Measurements from ENCODE around the gene RNMT. TPM values are rescaled to one million over a fixed set of nuclear protein-coding genes. Genes with fewer than 3 reads are reported as not detected.
"Not testable (repeated sequence)": the region's sequence is repeated elsewhere in the genome, so short reads cannot be mapped to it uniquely, and the experiment has no call there.

RNMT gene
- total RNA-seq, 2 experiments from 2014 or later, result 17.3 to 35.6 TPM

DNA sequence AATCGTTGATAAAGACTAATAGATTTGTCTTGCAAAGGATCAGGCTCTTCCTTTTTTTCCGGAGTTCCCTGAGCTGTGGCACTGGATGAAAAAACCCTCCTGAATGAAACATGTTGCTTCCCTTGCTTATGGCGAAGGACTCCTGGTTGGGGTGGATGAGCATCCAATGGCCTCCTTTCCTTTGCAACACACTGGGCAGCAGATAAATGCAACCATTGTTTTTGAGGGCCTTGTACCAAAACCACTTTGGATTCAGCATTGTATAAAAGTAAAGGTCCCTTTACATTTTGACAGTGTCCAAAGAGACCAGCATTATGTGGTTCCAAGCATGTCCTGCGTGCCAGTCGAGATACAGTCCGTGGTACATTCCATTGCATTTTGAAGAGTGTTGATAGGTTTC lies 44.8 kb upstream of the RNMT start:
- ChIA-PET POLR2A (interaction anchor here (0.6 to 0.8 kb wide), 2 partner anchors 14 to 20 kb away, joined by 3 read pairs; no protein-coding TSS in a partner anchor), CTCF (ENCODE audit: unreplicated experiment) (no interaction called here)
- H2AFZ ChIP-seq (ENCODE audit: low read length), result no peak overlapping the region
- BruUV-seq (replicated peaks), result no TSS peak
- H3K9me3 ChIP-seq (ENCODE audit: low read length), result no peaks in the 10 kb centered on the region
- H3K79me2 ChIP-seq (ENCODE audit: insufficient read depth, low read depth, low read length), result peaks cover 54% of the 10 kb centered on the region
- H3K4me3 ChIP-seq (ENCODE audit: low read depth, low read length, poor library complexity, severe bottlenecking), result no peak overlapping the region
- no peak for DNase-seq (ENCODE audit: low spot score)
- TF ChIP-seq, protein P1, sequence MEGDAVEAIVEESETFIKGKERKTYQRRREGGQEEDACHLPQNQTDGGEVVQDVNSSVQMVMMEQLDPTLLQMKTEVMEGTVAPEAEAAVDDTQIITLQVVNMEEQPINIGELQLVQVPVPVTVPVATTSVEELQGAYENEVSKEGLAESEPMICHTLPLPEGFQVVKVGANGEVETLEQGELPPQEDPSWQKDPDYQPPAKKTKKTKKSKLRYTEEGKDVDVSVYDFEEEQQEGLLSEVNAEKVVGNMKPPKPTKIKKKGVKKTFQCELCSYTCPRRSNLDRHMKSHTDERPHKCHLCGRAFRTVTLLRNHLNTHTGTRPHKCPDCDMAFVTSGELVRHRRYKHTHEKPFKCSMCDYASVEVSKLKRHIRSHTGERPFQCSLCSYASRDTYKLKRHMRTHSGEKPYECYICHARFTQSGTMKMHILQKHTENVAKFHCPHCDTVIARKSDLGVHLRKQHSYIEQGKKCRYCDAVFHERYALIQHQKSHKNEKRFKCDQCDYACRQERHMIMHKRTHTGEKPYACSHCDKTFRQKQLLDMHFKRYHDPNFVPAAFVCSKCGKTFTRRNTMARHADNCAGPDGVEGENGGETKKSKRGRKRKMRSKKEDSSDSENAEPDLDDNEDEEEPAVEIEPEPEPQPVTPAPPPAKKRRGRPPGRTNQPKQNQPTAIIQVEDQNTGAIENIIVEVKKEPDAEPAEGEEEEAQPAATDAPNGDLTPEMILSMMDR (conservative IDR thresholded peaks at IDR 0.05; ENCODE audit: low read length), result no peak
- intact Hi-C loops (cut with micrococcal nuclease; ENCODE audit: unreplicated experiment), result no loop called here
- H3K4me2 ChIP-seq (ENCODE audit: low read length), result no peak overlapping the region
- H3K9me2 ChIP-seq (ENCODE audit: insufficient read depth, low read length), result no peaks in the 10 kb centered on the region
- no peak overlapping the region for H3K27ac ChIP-seq (ENCODE audit: low read depth, low read length, poor library complexity, severe bottlenecking)
- H3K36me3 ChIP-seq (ENCODE audit: insufficient read depth, low read length), result peaks cover 26% of the 10 kb centered on the region
- H3K4me1 ChIP-seq (ENCODE audit: insufficient read depth, low read length, poor library complexity, severe bottlenecking), result no peaks in the 10 kb centered on the region
- H4K20me1 ChIP-seq (ENCODE audit: insufficient read depth, low read length), result peaks cover 14% of the 10 kb centered on the region

DNA sequence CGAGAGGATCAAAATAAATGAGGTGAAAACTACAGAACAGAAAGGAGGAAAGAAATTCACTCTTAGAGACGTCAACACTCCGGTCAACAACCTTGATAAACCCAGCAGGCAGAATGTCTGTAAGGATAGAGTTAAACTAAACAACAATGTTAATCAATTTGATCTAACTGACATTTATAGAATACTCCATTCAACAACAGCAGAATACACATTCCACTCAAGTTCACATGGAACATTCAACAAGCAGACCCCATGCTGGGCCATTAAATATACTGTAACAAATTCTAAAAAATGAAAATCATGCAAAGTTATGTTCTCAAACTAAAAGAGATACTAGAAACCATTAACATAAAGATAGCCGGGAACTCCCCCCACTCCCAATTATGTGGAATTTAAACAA lies 41.9 kb upstream of the RNMT start:
- TF ChIP-seq, protein P1 (conservative IDR thresholded peaks at IDR 0.05; ENCODE audit: low read length), result no peak
- TF ChIP-seq EZH2phosphoT487 (IDR thresholded peaks at IDR 0.05; ENCODE audit: borderline replicate concordance, low read depth, low read length), result no peak
- Histone ChIP-seq H3K9me3 (ENCODE audit: low read length) (no peaks in the 10 kb centered on the region), H3K36me3 (ENCODE audit: insufficient read depth, low read length) (peaks cover 32% of the 10 kb centered on the region), H3K79me2 (ENCODE audit: insufficient read depth, low read depth, low read length) (peaks cover 71% of the 10 kb centered on the region), H3K9me2 (ENCODE audit: insufficient read depth, low read length) (no peaks in the 10 kb centered on the region), H3K4me1 (ENCODE audit: insufficient read depth, low read length, poor library complexity, severe bottlenecking) (no peaks in the 10 kb centered on the region), H2AFZ (ENCODE audit: low read length) (no peak overlapping the region), H3K4me2 (ENCODE audit: low read length) (no peak overlapping the region), H3K27ac (ENCODE audit: low read depth, low read length, poor library complexity, severe bottlenecking) (no peak overlapping the region), H4K20me1 (ENCODE audit: insufficient read depth, low read length) (peaks cover 21% of the 10 kb centered on the region), H3K4me3 (ENCODE audit: low read depth, low read length, poor library complexity, severe bottlenecking) (no peak overlapping the region)
- POLR2A ChIA-PET, result interaction anchor here (1.1 kb wide), 1 partner anchor 15 kb away, joined by 3 read pairs; no protein-coding TSS in a partner anchor
- CTCF ChIA-PET (ENCODE audit: unreplicated experiment), result no interaction called here
- intact Hi-C loops (cut with micrococcal nuclease; ENCODE audit: unreplicated experiment), result no loop called here
- BruUV-seq (replicated peaks), result no TSS peak
- no peak for DNase-seq (ENCODE audit: low spot score)

DNA sequence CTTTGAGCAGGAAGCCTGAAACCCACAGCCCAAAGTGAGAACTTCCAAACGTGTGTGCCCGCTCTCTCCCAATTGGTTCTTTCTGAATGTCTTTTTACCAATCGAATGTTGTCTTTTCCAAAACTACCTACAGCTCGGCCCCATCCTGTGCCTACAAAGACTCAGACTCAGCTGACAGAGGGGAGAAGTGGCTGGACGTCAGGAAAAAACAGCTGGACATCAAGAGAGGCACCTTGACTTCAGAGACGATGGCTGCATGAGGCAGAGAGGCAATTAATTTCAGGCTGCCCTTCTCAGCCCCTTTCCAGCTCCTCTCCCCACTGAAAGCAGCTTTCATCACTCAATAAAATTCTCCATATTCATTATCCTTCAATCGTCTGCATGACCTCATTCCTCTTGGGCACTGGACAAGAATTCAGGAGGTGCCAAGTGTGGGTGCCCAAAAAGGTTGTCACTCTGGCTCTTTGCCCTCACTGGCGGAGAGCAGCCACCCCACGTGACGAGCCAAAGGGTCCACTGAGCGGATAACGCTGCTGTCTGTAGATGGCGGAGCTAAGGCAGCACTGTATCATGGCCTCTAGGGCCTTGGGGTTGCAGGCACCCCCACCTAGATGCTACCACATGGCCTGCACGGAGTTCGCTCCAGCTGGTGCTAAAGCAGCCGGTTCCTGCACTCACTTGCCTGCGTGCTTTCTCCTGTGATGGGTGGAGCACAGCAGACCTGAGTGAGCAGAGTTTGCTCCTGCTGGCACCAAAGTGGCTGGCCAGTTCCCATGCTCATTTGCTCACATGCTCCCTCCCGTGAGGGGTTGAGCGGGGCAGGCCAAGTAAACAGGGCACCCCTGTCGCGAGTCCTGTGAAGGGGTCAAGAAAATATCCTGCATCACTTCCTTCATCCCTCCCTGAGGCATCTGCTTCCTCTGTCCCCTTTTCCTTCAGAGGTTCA lies 38.0 kb upstream of the RNMT start:
- ChIA-PET CTCF (ENCODE audit: unreplicated experiment) (no interaction called here), POLR2A (no interaction called here)
- Histone ChIP-seq H3K9me3 (ENCODE audit: low read length) (no peaks in the 10 kb centered on the region), H3K4me1 (ENCODE audit: insufficient read depth, low read length, poor library complexity, severe bottlenecking) (no peaks in the 10 kb centered on the region), H3K4me2 (ENCODE audit: low read length) (no peak overlapping the region), H2AFZ (ENCODE audit: low read length) (no peak overlapping the region), H3K36me3 (ENCODE audit: insufficient read depth, low read length) (peaks cover 12% of the 10 kb centered on the region), H3K79me2 (ENCODE audit: insufficient read depth, low read depth, low read length) (peaks cover 55% of the 10 kb centered on the region; the same call in 1 of the 2 replicates), H3K9me2 (ENCODE audit: insufficient read depth, low read length) (no peaks in the 10 kb centered on the region), H4K20me1 (ENCODE audit: insufficient read depth, low read length) (peaks cover 7% of the 10 kb centered on the region; the same call in 1 of the 2 replicates), H3K27ac (ENCODE audit: low read depth, low read length, poor library complexity, severe bottlenecking) (no peak overlapping the region), H3K4me3 (ENCODE audit: low read depth, low read length, poor library complexity, severe bottlenecking) (no peak overlapping the region)
- DNase-seq (ENCODE audit: low spot score), result no peak
- no peak for TF ChIP-seq EZH2phosphoT487 (IDR thresholded peaks at IDR 0.05; ENCODE audit: borderline replicate concordance, low read depth, low read length)
- TF ChIP-seq, protein P1 (conservative IDR thresholded peaks at IDR 0.05; ENCODE audit: low read length), result no peak
- BruUV-seq (replicated peaks), result no TSS peak
- intact Hi-C loops (cut with micrococcal nuclease; ENCODE audit: unreplicated experiment), result no loop called here

DNA sequence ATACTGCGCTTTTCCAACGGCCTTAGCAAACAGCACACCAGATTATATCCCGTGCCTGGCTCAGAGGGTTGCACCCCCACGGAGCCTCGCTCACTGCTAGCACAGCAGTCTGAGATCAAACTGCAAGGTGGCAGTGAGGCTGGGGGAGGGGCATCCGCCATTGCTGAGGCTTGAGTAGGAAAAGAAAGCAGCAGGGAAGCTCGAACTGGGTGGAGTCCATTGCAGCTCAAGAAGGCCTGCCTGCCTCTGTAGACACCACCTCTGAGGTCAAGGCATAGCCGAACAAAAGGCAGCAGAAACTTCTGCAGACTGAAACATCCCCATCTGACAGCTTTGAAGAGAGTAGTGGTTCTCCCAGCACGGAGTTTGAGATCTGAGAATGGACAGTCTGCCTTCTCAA lies 36.4 kb upstream of the RNMT start:
- POLR2A ChIA-PET; intact Hi-C loops (cut with micrococcal nuclease; ENCODE audit: unreplicated experiment); CTCF ChIA-PET (ENCODE audit: unreplicated experiment); H3K9me2 ChIP-seq (ENCODE audit: insufficient read depth, low read length); H3K4me1 ChIP-seq (ENCODE audit: insufficient read depth, low read length, poor library complexity, severe bottlenecking); H2AFZ ChIP-seq (ENCODE audit: low read length); H3K4me3 ChIP-seq (ENCODE audit: low read depth, low read length, poor library complexity, severe bottlenecking); H3K27ac ChIP-seq (ENCODE audit: low read depth, low read length, poor library complexity, severe bottlenecking); BruUV-seq (replicated peaks); H3K9me3 ChIP-seq (ENCODE audit: low read length); H4K20me1 ChIP-seq (ENCODE audit: insufficient read depth, low read length); H3K4me2 ChIP-seq (ENCODE audit: low read length); DNase-seq (ENCODE audit: low spot score): not testable (repeated sequence)
- peaks cover 12% of the 10 kb centered on the region for H3K36me3 ChIP-seq (ENCODE audit: insufficient read depth, low read length)
- peaks cover 44% of the 10 kb centered on the region; the same call in 1 of the 2 replicates for H3K79me2 ChIP-seq (ENCODE audit: insufficient read depth, low read depth, low read length)
